ENCODE measurements around the gene TGFBRAP1.

- TF ChIP-seq CTCF (conservative IDR thresholded peaks at IDR 0.05) (no peak), ZFX (IDR thresholded peaks at IDR 0.05) (no peak)
Measured at GRCh38 chr2:105315314-105315713, 14.2 kb downstream of the TGFBRAP1 start.

All from C4-2B (cell line).